DND-41 (cell line): ENCODE results near the gene MTHFD1.

Experiments
- CTCF ChIP-seq: IDR thresholded peaks from 2 replicates; pipeline ENCODE4 v1.5.1; 2012; ENCODE audit warnings: borderline replicate concordance, low read length, moderate library complexity, mild to moderate bottlenecking; ENCODE audit not compliant: poor library complexity, severe bottlenecking; ENCODE audit errors: extremely low read depth
- EZH2 ChIP-seq: IDR thresholded peaks from 3 replicates; pipeline ENCODE4 v1.6.1; 2012; ENCODE audit warnings: borderline replicate concordance, low read depth, mild to moderate bottlenecking, moderate library complexity, low read length, inconsistent platforms; ENCODE audit not compliant: severe bottlenecking

- TF ChIP-seq CTCF: no peak
- no peak for TF ChIP-seq EZH2
Observed at GRCh38 chr14:64507376-64508156, 119.4 kb downstream of the MTHFD1 start.
